ENCODE results near the gene GATAD2A.
A peak's percentile ranks its signal among the peaks of the same experiment; 100 is the strongest.

The GATAD2A gene

GRCh38 chr19:19524053-19524452, 118.6 kb downstream of the GATAD2A start:
- Histone ChIP-seq H3K4me2 (ENCODE audit: low read depth, low read length, poor library complexity, severe bottlenecking) (peak overlapping the region; percentile 1), H3K4me3 (ENCODE audit: low read length, poor library complexity, severe bottlenecking) (no peak overlapping the region), H3K9me3 (ENCODE audit: insufficient read depth, low read depth, low read length) (no peaks in the 10 kb centered on the region), H3K79me2 (ENCODE audit: insufficient read depth, low read length) (peaks cover 62% of the 10 kb centered on the region), H3K27me3 (ENCODE audit: insufficient read depth, low read length, poor library complexity, severe bottlenecking) (no peaks in the 10 kb centered on the region), H3K9me2 (replicated peaks; ENCODE audit: low read depth, low read length) (no peaks in the 10 kb centered on the region), H3K36me3 (ENCODE audit: insufficient read depth, low read length) (peaks cover 16% of the 10 kb centered on the region; the same call in 1 of the 2 replicates), H3K9ac (ENCODE audit: low read depth, low read length, poor library complexity, severe bottlenecking) (no peak overlapping the region), H4K20me1 (ENCODE audit: insufficient read depth, low read length, poor library complexity, severe bottlenecking) (peaks cover 42% of the 10 kb centered on the region), H3F3A (ENCODE audit: low read depth) (no peaks in the 10 kb centered on the region), H2AFZ (ENCODE audit: low read length) (no peak overlapping the region), H3K4me1 (ENCODE audit: insufficient read depth, low read length, poor library complexity, severe bottlenecking) (peaks cover 23% of the 10 kb centered on the region)
- TF ChIP-seq CTCF (conservative IDR thresholded peaks at IDR 0.05; ENCODE audit: low read length), result no peak
- no peak for TF ChIP-seq EZH2phosphoT487 (IDR thresholded peaks at IDR 0.05; ENCODE audit: borderline replicate concordance)

GRCh38 chr19:19525611-19526380, 120.3 kb downstream of the GATAD2A start:
- peaks cover 14% of the 10 kb centered on the region; the same call in 1 of the 2 replicates for H3K36me3 ChIP-seq (ENCODE audit: insufficient read depth, low read length)
- no peaks in the 10 kb centered on the region for H3K9me2 ChIP-seq (replicated peaks; ENCODE audit: low read depth, low read length)
- TF ChIP-seq EZH2phosphoT487 (IDR thresholded peaks at IDR 0.05; ENCODE audit: borderline replicate concordance) (no peak), CTCF (conservative IDR thresholded peaks at IDR 0.05; ENCODE audit: low read length) (no peak; the same call in 1 of the 2 replicates)
- H2AFZ ChIP-seq (ENCODE audit: low read length), result no peak overlapping the region
- H3K4me3 ChIP-seq (ENCODE audit: low read length, poor library complexity, severe bottlenecking), result no peak overlapping the region
- peak overlapping the region; percentile 40 for H3K4me2 ChIP-seq (ENCODE audit: low read depth, low read length, poor library complexity, severe bottlenecking)
- H4K20me1 ChIP-seq (ENCODE audit: insufficient read depth, low read length, poor library complexity, severe bottlenecking), result peaks cover 42% of the 10 kb centered on the region
- H3K9me3 ChIP-seq (ENCODE audit: insufficient read depth, low read depth, low read length), result no peaks in the 10 kb centered on the region
- no peaks in the 10 kb centered on the region for H3K27me3 ChIP-seq (ENCODE audit: insufficient read depth, low read length, poor library complexity, severe bottlenecking)
- H3K9ac ChIP-seq (ENCODE audit: low read depth, low read length, poor library complexity, severe bottlenecking), result no peak overlapping the region
- H3K4me1 ChIP-seq (ENCODE audit: insufficient read depth, low read length, poor library complexity, severe bottlenecking), result peaks cover 16% of the 10 kb centered on the region
- no peaks in the 10 kb centered on the region for H3F3A ChIP-seq (ENCODE audit: low read depth)
- H3K79me2 ChIP-seq (ENCODE audit: insufficient read depth, low read length), result peaks cover 44% of the 10 kb centered on the region

- Histone ChIP-seq H3K9ac (ENCODE audit: low read depth, low read length, poor library complexity, severe bottlenecking) (no peak overlapping the region), H3K4me3 (ENCODE audit: low read length, poor library complexity, severe bottlenecking) (no peak overlapping the region), H3K27me3 (ENCODE audit: insufficient read depth, low read length, poor library complexity, severe bottlenecking) (no peaks in the 10 kb centered on the region), H4K20me1 (ENCODE audit: insufficient read depth, low read length, poor library complexity, severe bottlenecking) (peaks cover 36% of the 10 kb centered on the region), H2AFZ (ENCODE audit: low read length) (no peak overlapping the region), H3K36me3 (ENCODE audit: insufficient read depth, low read length) (peaks cover 14% of the 10 kb centered on the region; the same call in 1 of the 2 replicates), H3K4me2 (ENCODE audit: low read depth, low read length, poor library complexity, severe bottlenecking) (peak overlapping the region; percentile 40), H3F3A (ENCODE audit: low read depth) (no peaks in the 10 kb centered on the region), H3K9me3 (ENCODE audit: insufficient read depth, low read depth, low read length) (no peaks in the 10 kb centered on the region), H3K79me2 (ENCODE audit: insufficient read depth, low read length) (peaks cover 38% of the 10 kb centered on the region; the same call in 1 of the 2 replicates), H3K9me2 (replicated peaks; ENCODE audit: low read depth, low read length) (no peaks in the 10 kb centered on the region), H3K4me1 (ENCODE audit: insufficient read depth, low read length, poor library complexity, severe bottlenecking) (peaks cover 16% of the 10 kb centered on the region)
- TF ChIP-seq CTCF (conservative IDR thresholded peaks at IDR 0.05; ENCODE audit: low read length), result no peak
- no peak for TF ChIP-seq EZH2phosphoT487 (IDR thresholded peaks at IDR 0.05; ENCODE audit: borderline replicate concordance)
These were observed 121.3 kb downstream of the GATAD2A start for GRCh38 chr19:19526581-19527370.

Data from Loucy (cell line).